Endothelial cell of umbilical vein (primary cell): ENCODE results near the gene ADSS1. TPM values are rescaled to one million over a fixed set of nuclear protein-coding genes. Genes with fewer than 3 reads are reported as not detected.

Source experiments
- BruUV-seq: library from RNA; stranded (reverse); fragments of 400-500 nt; replicated peaks from 2 replicates; lab custom pipeline; 2021; lab: Mats Ljungman, UMichigan
- CTCF ChIA-PET: fragments of 300-600, 350-600 bp; sonication (Branson Sonifier 250); formaldehyde crosslinking; loops from one replicate; lab custom pipeline; 2021; ENCODE audit warnings: antibody characterized with exemption, inconsistent platforms; lab: Charles Lee
- POLR2A ChIA-PET: fragments of 300-600, 350-600 bp; sonication (Branson Sonifier 250); formaldehyde crosslinking; loops from one replicate; lab custom pipeline; 2021; ENCODE audit warnings: antibody characterized with exemption, inconsistent platforms; lab: Charles Lee
- DNase-seq: peaks from one replicate; pipeline ENCODE4 v3.0.0-alpha.2; 2011; ENCODE audit warnings: low read depth, low spot score
- FAIRE-seq: peaks from 2 replicates; lab custom pipeline; 2011; peaks lifted over from hg19 to GRCh38; lab: Jason Lieb, UNC
- H2AFZ ChIP-seq: 2 replicates; pipeline ENCODE4 v1.6.0; 2012; ENCODE audit warnings: low read depth, low read length, control low read depth, inconsistent platforms
- H3K27ac ChIP-seq: 2 replicates; pipeline ENCODE4 v1.5.1; 2011; ENCODE audit warnings: low read depth, mild to moderate bottlenecking, control low read depth, low read length, moderate library complexity; ENCODE audit not compliant: insufficient read depth
- H3K27me3 ChIP-seq, 2 experiments: 2 replicates each; pipeline versions ENCODE4 v1.6.0 to v1.6.1; 2011; ENCODE audit warnings: low read length in 2 of 2, mixed read lengths in 1 of 2; ENCODE audit not compliant: control insufficient read depth in 2 of 2, insufficient read depth in 2 of 2
- H3K36me3 ChIP-seq, 2 experiments: 2 replicates in 1 of 2; 3 replicates in 1 of 2; pipeline ENCODE4 v1.5.1; 2011; ENCODE audit warnings: low read length in 2 of 2, mild to moderate bottlenecking in 1 of 2, moderate library complexity in 1 of 2; ENCODE audit not compliant: control insufficient read depth in 2 of 2, insufficient read depth in 2 of 2; ENCODE audit errors: extremely low read depth in 1 of 2
- H3K4me1 ChIP-seq: 3 replicates; pipeline ENCODE4 v1.5.1; 2011; ENCODE audit warnings: mild to moderate bottlenecking, low read length; ENCODE audit not compliant: control insufficient read depth, insufficient read depth; ENCODE audit errors: extremely low read depth
- H3K4me2 ChIP-seq: 2 replicates; pipeline ENCODE4 v1.6.1; 2011; ENCODE audit warnings: low read length, control low read depth, mixed read lengths; ENCODE audit not compliant: insufficient read depth
- H3K4me3 ChIP-seq, 3 experiments: fragments of 200-600 bp in 1 of 3; sonication (generic), shearing (Covaris generic) in 1 of 3; replicated peaks in 1 of 3; 2 replicates each; pipeline ENCODE4 v1.5.1; 2011 to 2016; ENCODE audit warnings: control low read depth in 3 of 3, low read length in 3 of 3, mild to moderate bottlenecking in 2 of 3, inconsistent platforms in 1 of 3, low read depth in 1 of 3, moderate library complexity in 1 of 3; ENCODE audit not compliant: insufficient read depth in 1 of 3
- H3K79me2 ChIP-seq: 2 replicates; pipeline ENCODE4 v1.6.0; 2012; ENCODE audit warnings: low read length, inconsistent platforms; ENCODE audit not compliant: control insufficient read depth, insufficient read depth
- H3K9ac ChIP-seq: replicated peaks from 2 replicates; pipeline ENCODE3; 2011; ENCODE audit warnings: low read length, control low read depth; ENCODE audit not compliant: insufficient read depth; ENCODE audit errors: extremely low read depth
- H3K9me1 ChIP-seq: replicated peaks from 3 replicates; pipeline ENCODE4 v1.6.0; 2011; ENCODE audit warnings: mild to moderate bottlenecking, low read length; ENCODE audit not compliant: control insufficient read depth, insufficient read depth; ENCODE audit errors: extremely low read depth
- H3K9me3 ChIP-seq: replicated peaks from 2 replicates; pipeline ENCODE4 v1.5.1; 2012; ENCODE audit warnings: low read length, inconsistent platforms; ENCODE audit not compliant: control insufficient read depth, insufficient read depth
- H4K20me1 ChIP-seq: replicated peaks from 2 replicates; pipeline ENCODE3; 2011; ENCODE audit warnings: mild to moderate bottlenecking, low read length; ENCODE audit not compliant: control insufficient read depth, insufficient read depth; ENCODE audit errors: extremely low read depth
- EZH2 ChIP-seq: IDR thresholded peaks from 2 replicates; pipeline ENCODE4 v1.6.1; 2012; ENCODE audit warnings: borderline replicate concordance, low read depth, mild to moderate bottlenecking, moderate library complexity, low read length, inconsistent platforms; ENCODE audit not compliant: severe bottlenecking
- FOS ChIP-seq: IDR thresholded peaks from 2 replicates; pipeline ENCODE4 v1.6.1; 2011; ENCODE audit warnings: mild to moderate bottlenecking, low read length, moderate library complexity, borderline replicate concordance; ENCODE audit not compliant: insufficient read depth
- GATA2 ChIP-seq: IDR thresholded peaks from 2 replicates; pipeline ENCODE4 v1.7.0; 2011; ENCODE audit warnings: low read depth, mild to moderate bottlenecking, moderate library complexity, mixed read lengths, low read length; ENCODE audit not compliant: insufficient read length, insufficient read depth
- JUN ChIP-seq: IDR thresholded peaks from 2 replicates; pipeline ENCODE4 v1.6.1; 2011; ENCODE audit warnings: borderline replicate concordance, low read depth; ENCODE audit not compliant: insufficient read length, insufficient read depth
- MYC ChIP-seq: IDR thresholded peaks from one replicate; pipeline ENCODE4 v1.6.1; 2011; ENCODE audit warnings: mild to moderate bottlenecking, low read depth, low read length
- POLR2A ChIP-seq: IDR thresholded peaks from 2 replicates; pipeline ENCODE4 v1.6.1; 2012; ENCODE audit warnings: low read depth, mild to moderate bottlenecking, control low read depth, low read length
- POLR2AphosphoS5 ChIP-seq: IDR thresholded peaks from 2 replicates; pipeline ENCODE4 v1.6.1; 2012; ENCODE audit warnings: low read depth, mild to moderate bottlenecking, control low read depth, low read length, moderate library complexity; ENCODE audit not compliant: insufficient read depth
- dilution Hi-C: fragments of 300-500 bp; cut with MboI; formaldehyde crosslinking; loops from one replicate; pipeline ENCODE4 v1.15.0; 2019; ENCODE audit warnings: low sequenced_read_pairs; ENCODE audit not compliant: extremely low pct_ligation_motif_present
- intact Hi-C: fragments of 100-400 bp; cut with micrococcal nuclease; formaldehyde crosslinking; loops from one replicate; pipeline ENCODE4 v1.10.0; 2022
- polyA plus RNA-seq, 4 experiments: library from polyadenylated mRNA; depleted of rRNA in 3 of 4; stranded (reverse) in 3 of 4; unstranded in 1 of 4; fragments of >200 nt; gene quantifications; 2 replicates each; pipeline versions ENCODE4 v1.2.1 to v1.2.3, GENCODE V29; 2011 to 2012; ENCODE audit warnings: missing spikeins in 1 of 4
- total RNA-seq: library from RNA; stranded (reverse); gene quantifications from 2 replicates; pipeline ENCODE4 v1.2.3, GENCODE V29; 2021
- TF ChIP-seq, protein P1 (sequence below), 2 donors: IDR thresholded peaks; 1 replicate in 1 of 2; 2 replicates in 1 of 2; pipeline ENCODE4 v1.5.1; 2011; ENCODE audit warnings: low read length in 2 of 2, mild to moderate bottlenecking in 2 of 2, moderate library complexity in 2 of 2, control low read depth in 1 of 2, inconsistent platforms in 1 of 2, low read depth in 1 of 2; ENCODE audit not compliant: insufficient read depth in 1 of 2; ENCODE audit errors: extremely low read depth in 1 of 2
- TF ChIP-seq, protein P2 (sequence below): IDR thresholded peaks from 2 replicates; pipeline ENCODE4 v1.6.1; 2011; ENCODE audit not compliant: insufficient read depth, insufficient read length

ADSS1 gene
- total and polyA plus RNA-seq, 2 donors (not counting 3 experiments of a cell fraction or from before 2014, with no cell fraction given): 1.9 TPM

DNA sequence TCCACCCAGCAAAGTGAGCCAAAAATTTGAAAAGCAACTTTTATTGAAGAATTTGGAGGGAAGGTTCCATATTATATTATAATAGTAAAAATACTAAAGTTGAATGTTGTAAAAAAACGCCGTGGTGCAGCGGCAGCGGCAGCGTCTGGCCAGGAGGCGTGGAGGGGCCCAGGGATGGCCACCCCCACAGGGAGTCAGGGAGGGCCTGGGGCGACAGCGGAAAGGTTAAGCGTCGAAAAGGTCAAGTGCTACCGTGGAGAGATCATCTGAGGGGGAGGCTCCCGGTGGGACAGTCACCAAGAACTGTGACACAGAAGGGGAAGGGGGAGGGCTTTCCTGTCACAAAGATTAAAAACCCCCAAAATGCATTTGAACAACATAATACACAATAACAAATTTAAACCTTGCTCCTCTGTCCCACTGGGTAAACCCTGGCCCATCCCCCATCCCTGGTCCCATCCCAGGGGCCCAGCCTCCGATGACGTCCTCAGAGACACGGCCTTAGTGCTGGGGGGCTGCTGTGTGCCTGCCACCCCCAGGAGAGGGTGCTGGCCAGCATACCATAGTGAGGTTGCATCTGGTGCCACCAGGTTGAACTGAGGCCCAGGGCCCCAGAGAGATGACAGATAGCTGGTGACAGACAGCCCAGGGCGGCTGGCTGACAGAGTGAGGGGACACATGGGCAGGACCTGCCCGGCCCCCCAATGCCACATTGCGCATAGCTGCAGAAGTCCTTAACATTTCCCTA is 45.5 kb downstream of the ADSS1 start:
- Histone ChIP-seq H3K27ac (no peak overlapping the region), H3K27me3 (no peaks in the 10 kb centered on the region), H3K36me3 (peaks cover 3 to 26% of the 10 kb centered on the region in 2 experiments), H3K9me1 (no peaks in the 10 kb centered on the region), H4K20me1 (no peaks in the 10 kb centered on the region), H3K9me3 (no peaks in the 10 kb centered on the region), H3K4me3 (no peak overlapping the region), H3K4me1 (peaks cover 9% of the 10 kb centered on the region), H3K9ac (no peak overlapping the region), H3K79me2 (no peaks in the 10 kb centered on the region), H3K4me2 (no peak overlapping the region), H2AFZ (no peak overlapping the region)
- dilution Hi-C loops (no loop called here), intact Hi-C loops (loop anchor here (2.0 to 10.0 kb wide), 2 partner anchors 25 to 205 kb away; partner anchors contain the start of genes AHNAK2 and AKT1)
- BruUV-seq: no TSS peak
- TF ChIP-seq EZH2 (no peak), FOS (no peak), MYC (no peak), POLR2AphosphoS5 (no peak), JUN (no peak), GATA2 (no peak), POLR2A (no peak)
- TF ChIP-seq, protein P1, sequence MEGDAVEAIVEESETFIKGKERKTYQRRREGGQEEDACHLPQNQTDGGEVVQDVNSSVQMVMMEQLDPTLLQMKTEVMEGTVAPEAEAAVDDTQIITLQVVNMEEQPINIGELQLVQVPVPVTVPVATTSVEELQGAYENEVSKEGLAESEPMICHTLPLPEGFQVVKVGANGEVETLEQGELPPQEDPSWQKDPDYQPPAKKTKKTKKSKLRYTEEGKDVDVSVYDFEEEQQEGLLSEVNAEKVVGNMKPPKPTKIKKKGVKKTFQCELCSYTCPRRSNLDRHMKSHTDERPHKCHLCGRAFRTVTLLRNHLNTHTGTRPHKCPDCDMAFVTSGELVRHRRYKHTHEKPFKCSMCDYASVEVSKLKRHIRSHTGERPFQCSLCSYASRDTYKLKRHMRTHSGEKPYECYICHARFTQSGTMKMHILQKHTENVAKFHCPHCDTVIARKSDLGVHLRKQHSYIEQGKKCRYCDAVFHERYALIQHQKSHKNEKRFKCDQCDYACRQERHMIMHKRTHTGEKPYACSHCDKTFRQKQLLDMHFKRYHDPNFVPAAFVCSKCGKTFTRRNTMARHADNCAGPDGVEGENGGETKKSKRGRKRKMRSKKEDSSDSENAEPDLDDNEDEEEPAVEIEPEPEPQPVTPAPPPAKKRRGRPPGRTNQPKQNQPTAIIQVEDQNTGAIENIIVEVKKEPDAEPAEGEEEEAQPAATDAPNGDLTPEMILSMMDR (IDR thresholded peaks at IDR 0.05; ENCODE audit: extremely low read depth in 1 of 2, insufficient read depth in 1 of 2, low read depth in 1 of 2, low read length in 2 of 2): no peak
- TF ChIP-seq, protein P2, sequence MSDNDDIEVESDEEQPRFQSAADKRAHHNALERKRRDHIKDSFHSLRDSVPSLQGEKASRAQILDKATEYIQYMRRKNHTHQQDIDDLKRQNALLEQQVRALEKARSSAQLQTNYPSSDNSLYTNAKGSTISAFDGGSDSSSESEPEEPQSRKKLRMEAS: no peak
- no peak for FAIRE-seq
- POLR2A ChIA-PET: interaction anchor here (1.4 kb wide), 1 partner anchor 17 kb away, joined by 3 read pairs; the partner anchor contains the start of gene SIVA1
- no peak for DNase-seq
- CTCF ChIA-PET: interaction anchor here (0.9 to 3.8 kb wide), 16 partner anchors 10 to 317 kb away, joined by 3 to 117 read pairs (median 12); partner anchors contain the start of gene SIVA1
